A673 (cell line): ENCODE data around the gene RPA4. TPM values are rescaled to one million over a fixed set of nuclear protein-coding genes. Genes with fewer than 3 reads are reported as not detected.
A peak's percentile ranks its signal among the peaks of the same experiment; 100 is the strongest.

Experiments
- Bru-seq: library from RNA; stranded (reverse); fragments of 400-500 nt; gene quantifications from one replicate; lab custom pipeline; 2021; lab: Mats Ljungman, UMichigan
- BruChase-seq, 2 experiments: library from RNA; stranded (reverse); fragments of 400-500 nt; gene quantifications; one replicate each; lab custom pipeline; 2021; lab: Mats Ljungman, UMichigan
- BruUV-seq: library from RNA; stranded (reverse); fragments of 400-500 nt; replicated peaks from 2 replicates; lab custom pipeline; 2021; lab: Mats Ljungman, UMichigan
- CTCF ChIA-PET: fragments of 300-600 bp; sonication (Branson Sonifier 250); formaldehyde crosslinking; loops from one replicate; lab custom pipeline; 2022; ENCODE audit warnings: antibody characterized with exemption; lab: Charles Lee
- POLR2A ChIA-PET: fragments of 300-600 bp; sonication (Branson Sonifier 250); formaldehyde crosslinking; loops from one replicate; lab custom pipeline; 2022; ENCODE audit warnings: antibody characterized with exemption; ENCODE audit not compliant: low non-redundant PET; lab: Charles Lee
- DNase-seq: peaks from one replicate; pipeline ENCODE4 v3.0.0-alpha.2; 2015; ENCODE audit warnings: low spot score
- H3K27ac ChIP-seq: fragments of 200-600 bp; sonication (generic); 2 replicates; pipeline ENCODE4 v1.5.1; 2016; ENCODE audit warnings: mixed run types, low read depth, mild to moderate bottlenecking, mixed read lengths, antibody characterized with exemption, low read length; ENCODE audit not compliant: poor library complexity, severe bottlenecking
- H3K27me3 ChIP-seq: fragments of 200-600 bp; sonication (generic); replicated peaks from 2 replicates; pipeline ENCODE4 v1.6.1; 2017; ENCODE audit warnings: mixed run types, low read depth, mild to moderate bottlenecking, mixed read lengths, antibody characterized with exemption, low read length; ENCODE audit not compliant: insufficient read depth, poor library complexity
- H3K36me3 ChIP-seq: fragments of 200-600 bp; sonication (generic); 2 replicates; pipeline ENCODE4 v1.6.1; 2016; ENCODE audit warnings: mixed run types, mild to moderate bottlenecking, mixed read lengths, antibody characterized with exemption, low read length; ENCODE audit not compliant: insufficient read depth, poor library complexity, severe bottlenecking
- H3K4me1 ChIP-seq: fragments of 200-600 bp; sonication (generic); 2 replicates; pipeline ENCODE4 v1.6.1; 2017; ENCODE audit warnings: mixed run types, mild to moderate bottlenecking, mixed read lengths, antibody characterized with exemption, low read length; ENCODE audit not compliant: insufficient read depth, poor library complexity, severe bottlenecking
- H3K4me3 ChIP-seq: fragments of 200-600 bp; sonication (generic); 2 replicates; pipeline ENCODE4 v1.5.1; 2016; ENCODE audit warnings: low read depth, mixed run types, mild to moderate bottlenecking, mixed read lengths, low read length; ENCODE audit not compliant: poor library complexity, severe bottlenecking
- H3K9me3 ChIP-seq: fragments of 200-600 bp; sonication (generic); 2 replicates; pipeline ENCODE4 v1.6.1; 2016; ENCODE audit warnings: mixed run types, low read depth, mild to moderate bottlenecking, mixed read lengths, antibody characterized with exemption, low read length; ENCODE audit not compliant: poor library complexity, severe bottlenecking
- CTCF ChIP-seq: fragments of 300-800, 200-600 bp; sonication (generic); conservative IDR thresholded peaks from 2 replicates; pipeline ENCODE4 v1.5.1; 2017; ENCODE audit warnings: low read depth, mild to moderate bottlenecking, antibody characterized with exemption, low read length, moderate library complexity, mixed read lengths
- EZH2 ChIP-seq: fragments of 200-600 bp; sonication (generic); IDR thresholded peaks from 2 replicates; pipeline ENCODE4 v1.6.1; 2017; ENCODE audit warnings: borderline replicate concordance, low read depth, mild to moderate bottlenecking, mixed read lengths, antibody characterized with exemption, low read length; ENCODE audit not compliant: poor library complexity, severe bottlenecking
- intact Hi-C: fragments of 100-400 bp; cut with micrococcal nuclease; formaldehyde crosslinking; loops from one replicate; pipeline ENCODE4 v1.10.0; 2022; ENCODE audit not compliant: unreplicated experiment
- long read RNA-seq: library from polyadenylated mRNA; stranded (forward); transcript quantifications from one replicate; pipeline ENCODE4 v2.0.0, GENCODE V29; 2022
- total RNA-seq: library from RNA; stranded (reverse); gene quantifications from 2 replicates; pipeline ENCODE4 v1.2.3, GENCODE V29; 2021

RPA4 gene
- total RNA-seq (0.30 and 0.66 TPM in 2 replicates), Bru-seq, nascent RNA (percentile 58 among the genes with signal in this experiment), BruChase-seq, experiment 1, labeled RNA remaining after a 2-hour chase (percentile 37 among the genes with signal in this experiment), BruChase-seq, experiment 2, labeled RNA remaining after a 6-hour chase (percentile 40 among the genes with signal in this experiment)
- long read RNA-seq, result 0 reads

GRCh38 chrX:96883608-96884007 lies at the start of gene RPA4:
Gene RPA4 (plus strand): TSS chrX:96883908. CDS start chrX:96884311, 403 bp downstream.
- no peak within 1 kb of the TSS for H3K4me3 ChIP-seq
- ChIA-PET CTCF (no interaction called here), POLR2A (no interaction called here)
- H3K27me3 ChIP-seq, result no peaks in the 10 kb centered on the region
- BruUV-seq, result no TSS peak
- no peak for TF ChIP-seq EZH2
- no peak for TF ChIP-seq CTCF
- H3K4me1 ChIP-seq, result no peaks in the 10 kb centered on the region
- no peaks in the 10 kb centered on the region for H3K9me3 ChIP-seq
- no peak for DNase-seq
- intact Hi-C loops, result no loop called here
- H3K27ac ChIP-seq, result no peak within 1 kb of the TSS
- H3K36me3 ChIP-seq, result no peaks in the 10 kb centered on the region

- no peak overlapping the region for H3K27ac ChIP-seq
- TF ChIP-seq EZH2 (no peak), CTCF (no peak)
- ChIA-PET POLR2A (no interaction called here), CTCF (no interaction called here)
- intact Hi-C loops, result no loop called here
- H3K27me3 ChIP-seq, result no peaks in the 10 kb centered on the region
- H3K4me3 ChIP-seq, result no peak overlapping the region
- no peaks in the 10 kb centered on the region for H3K36me3 ChIP-seq
- BruUV-seq, result no TSS peak
- no peaks in the 10 kb centered on the region for H3K4me1 ChIP-seq
- no peak for DNase-seq
- no peaks in the 10 kb centered on the region for H3K9me3 ChIP-seq
These were observed 49.6 kb upstream of the RPA4 start for GRCh38 chrX:96834137-96834536.

GRCh38 chrX:96835660-96836289 lies 47.9 kb upstream of the RPA4 start:
- CTCF ChIA-PET, result no interaction called here
- POLR2A ChIA-PET, result no interaction called here

More at GRCh38 chrX:96835660-96836289, 47.9 kb upstream of the RPA4 start:
- Histone ChIP-seq H3K27me3 (no peaks in the 10 kb centered on the region), H3K4me3 (no peak overlapping the region), H3K36me3 (no peaks in the 10 kb centered on the region), H3K4me1 (no peaks in the 10 kb centered on the region), H3K27ac (no peak overlapping the region), H3K9me3 (no peaks in the 10 kb centered on the region)
- BruUV-seq, result no TSS peak
- intact Hi-C loops, result no loop called here
- TF ChIP-seq EZH2 (no peak), CTCF (no peak)
- DNase-seq, result no peak
